ENCODE data around the gene LRRC27.
A peak's percentile ranks its signal among the peaks of the same experiment; 100 is the strongest.
"Not testable (repeated sequence)": the region's sequence is repeated elsewhere in the genome, so short reads cannot be mapped to it uniquely, and the experiment has no call there.

LRRC27 gene

DNA sequence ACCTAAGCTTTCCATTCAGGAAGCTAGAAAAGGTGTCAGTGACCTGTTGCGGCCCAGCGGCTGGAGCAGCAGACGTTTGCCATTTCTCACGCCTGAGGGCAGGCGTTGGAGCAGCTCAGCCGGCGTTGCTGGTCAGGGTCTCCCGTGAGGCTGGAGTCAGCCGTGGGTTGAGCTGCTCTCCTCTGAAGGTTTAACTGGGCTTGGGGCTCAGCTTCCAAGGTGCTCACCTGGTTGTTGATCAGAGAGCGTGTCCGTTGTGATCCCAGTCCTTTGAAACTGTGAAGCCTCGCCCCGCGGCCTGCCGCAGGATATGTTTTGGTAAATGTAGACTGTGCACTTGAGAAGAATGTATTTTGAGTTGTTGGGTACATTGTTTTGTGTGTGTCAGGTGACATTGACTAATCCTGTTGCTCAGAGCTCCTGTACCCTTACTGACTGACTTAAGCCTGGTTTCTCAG is 44.4 kb downstream of the LRRC27 start:
- DNase-seq, result no peak

- no peak for DNase-seq
These were observed 45.3 kb downstream of the LRRC27 start for GRCh38 chr10:132377326-132377725.

- not testable (repeated sequence) for DNase-seq
These were observed 47.0 kb downstream of the LRRC27 start for GRCh38 chr10:132379026-132379425.

GRCh38 chr10:132380986-132381385 is 49.0 kb downstream of the LRRC27 start:
- not testable (repeated sequence) for DNase-seq

- DNase-seq, result no peak
These were observed 49.7 kb downstream of the LRRC27 start for GRCh38 chr10:132381741-132382140.

DNA sequence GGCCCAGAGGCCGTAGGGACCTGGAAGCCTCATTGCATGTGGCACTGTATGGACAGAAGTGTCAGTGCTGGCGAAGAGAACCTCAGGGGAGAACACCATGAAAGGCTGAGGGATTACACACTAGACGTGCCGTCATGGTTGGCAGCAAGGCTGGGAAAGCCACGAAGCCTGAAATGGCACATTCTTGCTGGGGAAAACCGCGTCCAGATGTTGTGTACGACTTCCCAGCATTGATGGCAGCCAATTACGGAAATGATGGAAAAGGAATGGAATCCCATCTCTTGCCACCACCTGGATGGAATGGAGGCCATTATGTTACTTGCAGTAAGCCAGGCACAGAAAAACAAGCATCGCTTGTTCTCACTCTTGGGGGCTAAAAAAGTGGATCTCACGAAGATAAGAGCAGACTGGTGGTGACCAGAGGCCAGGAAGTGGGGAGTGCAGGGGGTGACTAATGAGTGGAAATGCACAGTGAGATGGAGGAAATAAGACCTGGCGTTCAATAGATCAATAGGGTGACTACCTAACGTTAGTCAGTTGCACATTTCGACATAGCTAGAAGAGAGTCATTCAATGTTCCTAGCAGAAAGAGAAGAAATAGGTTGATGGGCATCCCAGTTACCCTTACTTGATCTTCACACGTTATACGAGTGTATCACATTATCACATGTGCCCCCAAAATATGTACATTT is 50.4 kb downstream of the LRRC27 start:
- no peak for DNase-seq

- no peak for DNase-seq
These were observed 51.1 kb downstream of the LRRC27 start for GRCh38 chr10:132383101-132383500.

DNA sequence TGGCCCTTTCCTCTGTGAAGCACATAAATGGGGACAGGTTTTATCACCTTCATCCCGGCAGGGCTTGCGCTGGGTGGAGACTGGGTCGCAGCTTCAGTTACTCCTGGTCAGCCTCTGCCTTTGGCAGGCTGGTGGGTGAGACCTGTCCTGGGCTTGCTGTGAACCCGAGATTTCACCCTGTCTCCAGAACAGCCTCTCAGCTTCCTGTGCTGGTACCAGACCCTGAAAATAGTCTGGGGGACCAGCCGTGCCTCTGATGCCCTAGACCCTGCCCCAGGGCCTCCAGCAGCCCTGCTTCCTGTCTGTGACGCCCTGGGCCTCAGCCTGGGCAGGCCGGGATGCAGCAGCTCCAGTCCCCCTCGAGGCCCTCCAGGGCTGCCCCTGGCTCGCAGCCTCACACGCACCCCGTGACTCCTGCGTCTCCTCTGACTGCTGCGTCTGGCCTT is 51.8 kb downstream of the LRRC27 start:
- no peak for DNase-seq

DNA sequence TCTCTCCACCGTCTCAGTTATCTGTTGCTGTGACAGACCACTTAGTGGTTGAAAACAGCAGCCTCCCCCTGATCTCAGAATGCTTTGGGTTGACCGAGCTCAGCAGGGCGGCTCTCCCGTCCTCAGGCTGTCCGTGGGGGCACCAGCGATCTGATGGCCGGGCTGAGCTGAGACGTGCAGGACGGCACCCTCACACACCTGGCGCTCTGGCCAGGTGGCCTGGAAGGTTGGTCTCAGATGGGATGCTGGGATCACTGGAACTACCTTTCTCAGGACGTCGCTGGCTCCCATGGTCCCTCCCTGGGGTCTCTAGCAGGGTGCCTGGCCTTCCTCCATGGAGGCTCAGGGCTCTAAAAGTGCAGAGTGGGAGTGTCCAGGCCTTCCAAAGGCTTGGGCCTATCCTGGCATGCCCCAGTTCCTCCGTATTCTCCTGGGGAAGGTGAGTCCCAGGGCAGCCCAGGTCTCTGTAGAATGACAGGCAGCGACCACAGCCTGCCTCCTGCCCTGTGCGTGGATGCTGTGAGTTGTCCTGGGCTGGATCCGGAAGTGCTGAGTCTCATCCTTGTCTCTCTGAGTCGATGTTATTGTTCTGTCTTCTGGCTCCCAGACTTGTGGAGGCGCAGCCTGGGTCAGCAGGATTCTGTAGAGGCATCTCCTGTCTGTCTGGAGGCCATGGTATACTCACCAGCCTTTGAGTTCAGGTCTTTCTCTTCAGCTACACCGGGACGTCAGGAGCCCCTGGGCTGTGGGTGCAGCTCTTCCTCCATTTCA is 52.8 kb downstream of the LRRC27 start:
- no peak for DNase-seq

GRCh38 chr10:132385389-132385667 is 53.3 kb downstream of the LRRC27 start:
- no peak for DNase-seq

DNA sequence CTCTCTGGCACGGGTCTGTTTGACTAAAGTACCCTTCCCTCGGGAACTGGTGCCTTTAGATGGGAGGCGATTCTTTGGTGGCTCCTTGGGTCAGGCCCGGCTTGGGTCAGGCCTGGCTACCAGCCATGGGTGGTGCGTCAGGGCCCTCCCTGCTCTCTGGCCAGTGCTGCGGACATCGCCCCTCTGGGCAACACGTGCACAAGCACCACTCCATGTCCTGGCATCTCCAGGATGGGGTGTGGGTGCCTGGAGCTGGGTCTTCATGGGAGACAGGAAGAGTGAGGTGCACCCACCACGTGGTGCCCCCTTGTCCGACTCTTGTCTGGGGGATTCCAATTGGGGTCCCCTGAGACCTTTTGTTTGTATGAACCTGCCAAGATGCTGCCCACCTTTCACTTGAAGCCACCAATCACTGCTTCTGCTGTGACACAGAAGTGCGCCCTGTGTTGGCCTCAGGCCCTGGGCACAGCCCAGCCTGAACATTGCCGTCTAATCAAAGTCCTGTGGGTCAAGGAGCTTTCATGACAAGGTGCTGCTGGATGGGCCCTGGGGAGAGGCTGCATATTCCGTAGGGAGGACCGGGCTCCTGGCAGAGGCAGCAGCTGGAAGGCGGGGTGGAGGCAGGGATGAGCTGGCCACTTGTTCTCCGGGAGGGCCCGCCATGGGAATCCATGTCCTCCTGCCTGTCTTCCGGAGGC is 53.9 kb downstream of the LRRC27 start:
- DNase-seq, result no peak

- no peak for DNase-seq
These were observed 54.4 kb downstream of the LRRC27 start for GRCh38 chr10:132386419-132386831.

GRCh38 chr10:132386896-132387295 is 54.9 kb downstream of the LRRC27 start:
- DNase-seq, result not testable (repeated sequence)

DNA sequence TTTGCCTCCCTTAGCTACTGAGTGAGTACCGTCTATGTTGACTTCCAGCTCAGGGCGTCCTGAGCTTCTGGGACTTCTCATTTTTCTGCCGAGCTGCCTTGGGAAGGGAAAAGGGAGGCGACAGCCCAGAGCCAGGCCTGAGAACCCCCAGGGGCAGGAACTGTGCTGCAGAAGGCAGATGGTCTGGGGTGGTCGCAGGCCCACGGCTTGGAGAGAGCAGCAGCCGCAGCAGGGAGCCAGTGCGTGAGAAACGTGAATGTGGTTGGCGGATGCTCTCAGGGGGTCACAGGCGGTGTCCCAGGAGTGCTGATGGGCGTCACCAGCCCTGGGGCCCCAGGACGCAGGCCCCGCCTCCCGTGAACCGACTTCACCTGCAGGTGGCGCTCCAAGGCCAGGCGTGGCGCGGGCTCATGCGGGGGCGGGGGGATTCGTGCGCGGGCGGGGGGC is 55.8 kb downstream of the LRRC27 start:
- DNase-seq, result peak; percentile 52

DNA sequence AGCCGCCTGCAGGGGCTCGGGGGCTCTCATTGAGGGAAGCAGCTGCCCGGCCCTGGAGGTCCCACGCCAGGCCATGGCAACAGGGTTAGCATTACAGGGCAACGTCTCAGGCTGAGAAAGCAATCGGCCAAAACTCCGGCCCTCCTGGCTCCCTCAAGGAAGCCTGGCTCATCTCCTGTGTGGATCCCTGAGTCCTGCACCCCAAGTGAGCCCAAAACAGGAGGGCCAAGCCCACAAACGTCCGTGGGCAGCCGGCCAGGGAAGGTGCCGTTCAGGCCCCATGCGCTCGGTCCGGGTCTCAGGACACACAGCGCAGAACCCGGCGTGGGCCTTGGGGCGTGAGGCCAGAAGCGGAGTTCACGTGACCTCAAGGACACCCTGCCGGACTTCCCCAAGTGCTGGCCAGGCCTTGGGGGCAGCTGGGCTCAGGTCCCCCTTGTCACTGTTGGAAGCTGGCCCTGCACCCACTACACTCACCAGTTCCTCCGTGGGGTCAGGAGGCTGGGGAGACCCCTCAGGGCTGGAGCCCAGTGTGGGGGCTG is 57.0 kb downstream of the LRRC27 start:
- no peak for DNase-seq

DNA sequence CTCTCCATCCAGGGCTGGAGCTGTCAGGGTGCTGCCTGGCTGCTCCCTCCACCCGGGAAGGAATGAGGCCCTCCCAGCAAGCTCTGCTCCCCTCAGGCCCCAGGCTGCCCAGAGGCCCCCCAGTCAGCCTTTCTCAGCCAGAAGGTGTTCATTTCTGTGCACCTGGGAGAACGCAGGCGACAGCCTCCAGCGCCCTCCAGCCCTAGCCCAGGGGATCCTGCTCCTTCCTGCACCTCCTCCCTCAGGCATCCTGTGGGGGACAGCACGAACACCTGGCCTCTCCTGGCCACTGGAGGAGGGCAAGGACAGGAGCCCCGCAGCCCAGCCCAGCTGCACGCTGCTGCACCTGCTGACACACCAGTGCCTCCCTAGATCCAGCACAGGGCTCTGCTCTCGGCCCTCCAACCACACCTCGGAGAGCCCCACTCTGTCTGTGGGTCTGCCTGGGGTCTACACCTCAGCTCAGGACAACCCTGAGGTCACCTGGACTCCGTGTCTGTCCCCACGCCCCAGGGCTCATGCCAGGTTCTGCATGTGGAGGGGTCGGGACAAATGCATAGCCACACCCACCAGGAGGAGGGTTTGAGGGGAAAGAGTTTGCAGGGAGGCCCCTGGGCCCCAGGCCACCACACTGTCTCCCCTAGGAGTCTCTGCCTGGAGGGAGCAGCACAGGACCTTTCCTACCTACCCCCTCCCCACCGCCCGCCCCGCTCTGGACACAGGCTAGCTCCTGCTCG is 57.6 kb downstream of the LRRC27 start:
- DNase-seq, result peak; percentile 71

DNA sequence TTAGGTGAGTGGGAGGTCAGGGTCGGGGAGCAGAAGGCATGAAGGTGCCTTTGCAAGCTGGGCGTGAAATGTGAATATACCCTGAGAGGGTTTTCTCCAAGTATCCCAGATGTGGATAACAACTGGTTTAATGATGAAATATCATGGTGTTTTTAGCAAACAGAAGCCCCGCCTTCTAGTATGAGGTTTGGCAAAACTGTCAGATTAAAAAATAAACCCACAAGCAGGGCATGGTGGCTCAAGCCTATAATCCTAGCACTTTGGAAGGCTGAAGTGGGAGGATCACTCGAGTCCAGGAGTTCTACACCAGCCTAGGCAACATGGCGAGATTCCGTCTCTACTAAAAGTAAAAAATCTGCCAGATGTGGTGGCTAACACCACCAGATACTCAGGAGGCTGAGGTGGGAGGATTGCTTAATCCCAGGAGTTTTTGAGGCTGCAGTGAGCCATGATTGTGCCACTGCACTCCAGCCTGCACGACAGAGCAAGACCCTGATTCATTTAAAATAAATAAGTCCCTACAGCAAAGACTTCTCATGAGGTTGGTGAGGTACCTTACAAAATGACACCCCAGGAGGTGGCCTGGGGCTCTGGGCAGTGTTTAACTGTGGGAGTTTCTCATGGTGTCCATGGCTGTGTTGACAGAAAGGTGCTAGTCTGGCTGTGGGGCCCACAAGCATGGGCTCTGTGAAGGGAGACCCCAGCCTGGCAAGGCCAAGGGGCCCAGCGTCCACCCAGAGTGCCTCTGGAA is 58.4 kb downstream of the LRRC27 start:
- DNase-seq, result no peak

DNA sequence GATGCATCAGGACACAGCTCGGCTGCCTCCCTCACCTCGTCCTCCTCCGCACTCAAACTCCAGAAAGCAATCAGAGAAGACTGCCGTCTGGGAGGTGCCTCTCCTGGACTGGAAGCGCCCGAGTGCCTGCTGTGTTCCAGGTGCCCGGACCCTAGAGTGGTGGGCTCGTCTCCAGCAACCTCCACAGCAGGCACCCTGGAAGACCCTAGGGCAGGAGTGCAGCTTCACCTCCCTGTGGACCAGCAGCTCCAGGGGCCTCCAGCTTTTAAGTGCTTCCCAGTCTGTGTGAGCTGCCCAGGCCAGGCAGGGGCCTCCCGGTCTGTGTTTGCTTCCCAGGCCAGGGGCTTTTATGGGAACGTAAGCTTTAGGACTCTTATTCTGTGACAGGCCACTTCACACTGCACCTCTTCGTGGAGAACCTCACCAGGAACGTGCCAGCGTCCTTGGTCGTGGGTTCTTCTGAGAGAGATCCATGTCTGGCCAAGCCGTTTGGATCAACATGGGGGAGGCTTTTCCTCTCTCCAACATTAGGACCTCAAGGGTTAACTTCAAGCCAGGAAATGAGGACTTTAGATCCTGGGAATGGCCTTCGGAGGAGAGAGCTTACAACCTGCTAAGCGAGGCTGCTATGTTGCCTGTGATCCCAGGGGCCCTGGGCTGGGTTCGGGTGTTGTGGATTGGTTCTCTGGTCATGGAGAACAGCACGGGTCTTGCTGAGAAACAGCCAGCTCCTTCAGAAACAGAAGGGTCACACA is 59.1 kb downstream of the LRRC27 start:
- DNase-seq, result no peak

GRCh38 chr10:132391676-132392020 is 59.7 kb downstream of the LRRC27 start:
- DNase-seq, result no peak

- no peak for DNase-seq
These were observed 60.3 kb downstream of the LRRC27 start for GRCh38 chr10:132392184-132392800.

Data from NCI-H345 (cell line).